ENCODE data around the gene RFX8. TPM values are rescaled to one million over a fixed set of nuclear protein-coding genes. Genes with fewer than 3 reads are reported as not detected.
"Not testable (repeated sequence)": the region's sequence is repeated elsewhere in the genome, so short reads cannot be mapped to it uniquely, and the experiment has no call there.

The RFX8 gene
- total RNA-seq (2014; rRNA removed; shearing (Covaris generic)), result 0.69 and 4.6 TPM in 2 replicates

DNA sequence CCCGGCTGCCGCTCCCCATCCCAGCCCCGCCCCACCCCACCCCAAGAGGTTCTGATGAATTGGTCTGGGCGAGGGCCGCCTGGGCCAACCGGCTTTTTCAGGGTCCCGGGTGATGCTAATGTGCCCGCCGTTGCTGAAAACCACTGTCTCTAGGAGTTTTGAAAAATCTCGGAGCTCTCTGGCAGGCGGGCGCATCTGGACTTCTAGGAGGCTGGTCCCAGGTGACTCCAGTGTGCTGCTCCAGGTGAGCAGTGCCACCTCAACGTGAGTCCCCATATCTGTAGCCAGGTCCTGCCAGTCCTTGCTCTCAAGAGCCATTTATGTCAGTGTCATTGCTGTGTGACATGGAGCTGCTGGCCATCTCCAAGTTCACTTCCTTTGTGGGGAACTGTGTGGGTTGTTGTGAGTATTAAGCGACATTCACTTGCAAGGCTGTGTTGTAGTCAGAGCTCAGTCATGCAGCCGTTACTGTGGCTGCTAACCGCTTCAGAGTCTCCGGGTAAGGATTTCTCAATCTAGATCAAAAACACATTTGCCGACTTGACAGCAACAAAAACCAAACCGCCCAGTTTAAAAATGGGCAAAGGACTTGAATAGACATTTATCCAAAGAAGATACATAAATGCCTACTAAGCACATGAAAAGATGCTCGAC lies at the start of gene RFX8:
TSS of gene RFX8 (minus strand) at position 382 of the 654 bp plus-strand sequence. CDS start 8,264 bp downstream, outside the sequence.
- DNase-seq (ENCODE audit: low read depth), result peak; percentile 87

DNA sequence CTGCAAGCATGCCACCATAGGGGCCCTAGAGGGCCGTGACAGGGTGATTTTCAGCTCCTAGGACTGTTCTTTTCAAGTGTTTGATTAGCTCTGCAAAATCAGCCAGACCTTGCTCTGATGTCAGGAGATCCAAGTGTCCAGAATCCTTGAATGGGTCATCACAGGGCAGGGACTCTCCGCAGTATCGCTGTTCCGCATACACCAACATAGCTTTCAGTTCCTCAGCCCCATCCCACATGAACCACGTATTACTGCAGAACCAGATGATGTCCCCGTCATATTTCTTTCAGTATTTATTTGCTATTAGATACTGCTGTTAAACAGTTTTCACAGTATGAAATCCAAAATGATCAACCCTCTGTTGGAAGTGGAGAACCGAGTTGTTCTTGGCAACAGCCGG lies 46.6 kb upstream of the RFX8 start:
- DNase-seq (ENCODE audit: low read depth), result no peak

DNA sequence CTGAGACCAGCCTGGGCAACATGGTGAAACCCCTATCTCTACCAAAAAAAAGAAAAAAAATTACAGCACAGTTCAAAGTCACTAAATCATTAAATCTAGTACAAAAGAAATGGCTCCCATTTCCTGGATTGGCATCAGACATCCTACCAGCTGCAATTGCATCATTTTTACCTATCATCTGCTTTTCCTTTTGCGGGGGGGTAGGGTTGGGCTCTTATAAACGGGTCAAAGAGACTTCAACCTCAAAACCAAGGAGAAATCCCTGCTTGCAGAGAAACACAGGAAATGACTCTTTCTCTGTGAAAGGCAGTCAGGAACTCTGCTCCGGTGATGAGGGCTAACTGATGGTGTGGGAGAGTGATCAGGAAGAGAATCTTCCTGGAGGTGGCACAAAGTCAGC lies 45.3 kb upstream of the RFX8 start:
- peak; percentile 75 for DNase-seq (ENCODE audit: low read depth)

- DNase-seq (ENCODE audit: low read depth), result peak; percentile 66
These were observed 43.9 kb upstream of the RFX8 start for GRCh38 chr2:101518578-101519492.

- peak; percentile 30 for DNase-seq (ENCODE audit: low read depth)
These were observed 42.9 kb upstream of the RFX8 start for GRCh38 chr2:101517758-101518271.

- DNase-seq (ENCODE audit: low read depth), result peak; percentile 94
These were observed 42.1 kb upstream of the RFX8 start for GRCh38 chr2:101516823-101517690.

DNA sequence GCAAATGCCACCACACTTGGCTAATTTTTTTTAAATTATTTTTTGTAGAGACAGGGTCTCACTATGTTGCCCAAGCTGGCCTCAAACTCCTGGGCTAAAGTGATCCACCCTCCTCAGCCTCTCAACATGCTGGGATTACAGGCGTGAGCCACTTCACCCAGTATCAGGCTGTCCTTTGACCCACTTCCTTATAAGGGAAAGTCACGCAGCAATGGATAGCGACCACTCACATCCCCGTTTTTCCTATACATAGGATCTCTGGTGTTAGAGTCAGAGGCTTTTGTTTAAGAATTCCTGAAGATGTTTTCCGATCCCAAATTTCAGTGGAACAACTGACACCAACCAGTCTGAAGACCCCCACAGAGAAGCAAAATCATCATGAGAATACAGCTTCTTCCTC lies 41.4 kb upstream of the RFX8 start:
- no peak for DNase-seq (ENCODE audit: low read depth)

DNA sequence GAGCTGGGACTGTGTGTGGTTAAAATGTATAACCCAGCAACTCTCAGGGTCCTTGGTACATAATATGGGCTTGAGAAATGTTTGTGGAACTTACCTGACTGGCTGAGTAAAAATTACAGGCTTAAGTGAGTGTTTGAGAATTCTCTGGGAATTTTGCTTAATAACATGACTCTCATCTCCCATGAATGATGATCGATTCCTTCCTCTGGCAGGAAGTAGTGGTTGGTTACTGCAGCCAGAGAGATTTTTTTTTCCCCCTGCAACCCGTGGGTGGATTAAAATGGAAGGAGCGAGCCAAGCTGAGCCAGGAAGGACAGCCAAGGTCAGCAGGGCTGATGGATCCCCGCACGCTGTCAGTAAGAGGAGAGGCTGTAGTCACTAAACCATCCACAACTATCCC lies 40.6 kb upstream of the RFX8 start:
- peak; percentile 58 for DNase-seq (ENCODE audit: low read depth)

DNA sequence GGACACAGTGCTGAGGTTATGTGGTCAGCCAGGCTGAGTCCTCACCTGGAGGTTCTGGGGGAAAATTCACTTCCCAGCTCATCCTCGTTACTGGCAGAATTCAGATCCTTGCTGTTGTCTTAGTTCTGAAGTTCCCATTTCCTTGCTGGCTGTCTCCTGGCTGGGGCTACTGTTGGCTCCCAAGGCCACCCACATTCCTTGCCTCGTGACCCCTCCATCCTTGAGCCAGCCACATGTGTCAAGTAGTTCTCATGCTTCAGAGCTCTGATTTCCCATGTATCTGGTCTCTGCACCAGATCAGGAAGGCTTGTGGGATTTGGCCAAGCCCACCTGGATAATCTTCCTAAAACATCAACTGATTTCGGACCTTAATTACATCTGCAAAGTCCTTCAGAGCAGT lies 38.1 kb upstream of the RFX8 start:
- DNase-seq (ENCODE audit: low read depth), result no peak

- no peak for DNase-seq (ENCODE audit: low read depth)
These were observed 36.5 kb upstream of the RFX8 start for GRCh38 chr2:101511381-101511780.

DNA sequence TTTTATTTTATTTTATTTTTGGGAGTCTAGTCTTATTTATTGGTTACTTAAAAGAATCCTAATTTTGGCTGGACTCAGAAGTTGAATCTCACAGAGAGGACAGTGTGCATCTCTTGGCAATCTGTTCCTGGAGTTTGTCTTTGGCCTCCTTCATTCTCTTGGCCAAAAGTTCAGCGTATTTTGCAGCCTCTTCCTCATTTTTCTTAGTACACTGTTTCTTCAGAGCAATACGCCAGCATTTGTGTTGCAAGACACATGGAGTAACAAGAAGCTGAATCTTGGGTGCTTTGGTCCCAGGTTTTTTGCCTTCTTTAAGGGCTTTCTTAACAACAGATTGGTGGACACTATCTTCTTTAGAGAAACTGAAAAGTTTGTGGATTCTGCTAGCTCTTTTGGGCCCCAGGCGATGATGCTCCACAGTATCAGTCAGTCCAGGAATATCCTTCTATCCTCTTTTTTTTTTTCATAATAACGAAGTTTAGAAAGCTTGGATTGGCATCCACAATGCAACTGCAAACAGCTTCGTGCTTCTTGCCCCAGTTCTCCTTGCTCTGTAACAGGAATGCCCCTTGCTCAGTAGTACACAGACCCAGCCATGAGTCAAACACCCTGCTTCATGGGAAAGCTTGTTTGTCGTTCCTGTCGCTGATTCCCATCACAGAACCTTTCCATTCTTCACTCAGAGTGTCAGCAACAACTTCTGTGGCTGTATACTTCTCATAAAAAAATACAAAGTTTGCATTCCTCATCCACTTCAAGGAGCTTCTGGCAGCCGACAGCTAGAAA lies 34.8 kb upstream of the RFX8 start:
- no peak for DNase-seq (ENCODE audit: low read depth)

GRCh38 chr2:101508636-101509035 lies 33.7 kb upstream of the RFX8 start:
- no peak for DNase-seq (ENCODE audit: low read depth)

GRCh38 chr2:101505276-101505675 lies 30.4 kb upstream of the RFX8 start:
- DNase-seq (ENCODE audit: low read depth), result not testable (repeated sequence)

GRCh38 chr2:101504744-101505143 lies 29.8 kb upstream of the RFX8 start:
- DNase-seq (ENCODE audit: low read depth), result not testable (repeated sequence)

- no peak for DNase-seq (ENCODE audit: low read depth)
These were observed 27.2 kb upstream of the RFX8 start for GRCh38 chr2:101502095-101502494.

- DNase-seq (ENCODE audit: low read depth), result peak; percentile 68
These were observed 26.5 kb upstream of the RFX8 start for GRCh38 chr2:101501443-101501842.

GRCh38 chr2:101500860-101501259 lies 25.9 kb upstream of the RFX8 start:
- DNase-seq (ENCODE audit: low read depth), result no peak

DNA sequence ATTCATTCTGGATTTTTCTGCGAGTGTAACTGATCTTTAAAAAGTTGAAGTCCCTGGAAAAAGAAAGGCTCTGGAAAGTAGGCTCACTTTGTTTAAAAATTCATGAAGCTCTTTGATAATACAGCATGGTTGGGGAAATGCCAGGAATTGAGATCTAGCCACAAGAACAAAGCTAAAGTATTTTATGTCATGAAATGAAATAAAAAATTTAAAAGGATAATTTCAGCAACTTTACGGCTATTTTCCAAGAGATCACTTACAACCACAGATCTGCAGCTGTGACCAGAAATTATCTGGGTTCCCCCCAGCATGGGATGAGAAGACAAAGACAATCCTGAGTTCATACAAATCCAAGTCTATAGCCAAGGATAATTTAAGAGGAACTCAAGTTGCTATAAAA lies 25.3 kb upstream of the RFX8 start:
- no peak for DNase-seq (ENCODE audit: low read depth)

DNA sequence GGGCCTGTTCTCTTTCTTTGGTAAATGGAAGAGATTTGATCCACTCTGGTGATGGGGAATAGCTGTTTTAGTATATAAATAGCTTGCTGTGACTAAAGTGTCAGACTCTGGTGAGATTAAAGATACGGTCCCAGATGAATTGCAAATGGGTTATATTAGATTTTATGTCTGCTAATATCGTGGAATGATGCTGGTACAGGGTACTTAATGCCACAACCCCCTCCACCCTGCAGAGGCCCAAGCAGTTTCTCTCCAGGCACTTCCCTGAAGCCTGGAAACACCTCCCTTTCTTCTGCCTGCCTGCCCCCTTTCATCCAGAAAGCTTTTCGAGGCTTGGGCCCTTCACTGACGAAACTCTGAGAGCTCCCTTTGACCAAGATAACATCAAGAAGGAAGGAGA lies 21.4 kb upstream of the RFX8 start:
- no peak for DNase-seq (ENCODE audit: low read depth)

DNA sequence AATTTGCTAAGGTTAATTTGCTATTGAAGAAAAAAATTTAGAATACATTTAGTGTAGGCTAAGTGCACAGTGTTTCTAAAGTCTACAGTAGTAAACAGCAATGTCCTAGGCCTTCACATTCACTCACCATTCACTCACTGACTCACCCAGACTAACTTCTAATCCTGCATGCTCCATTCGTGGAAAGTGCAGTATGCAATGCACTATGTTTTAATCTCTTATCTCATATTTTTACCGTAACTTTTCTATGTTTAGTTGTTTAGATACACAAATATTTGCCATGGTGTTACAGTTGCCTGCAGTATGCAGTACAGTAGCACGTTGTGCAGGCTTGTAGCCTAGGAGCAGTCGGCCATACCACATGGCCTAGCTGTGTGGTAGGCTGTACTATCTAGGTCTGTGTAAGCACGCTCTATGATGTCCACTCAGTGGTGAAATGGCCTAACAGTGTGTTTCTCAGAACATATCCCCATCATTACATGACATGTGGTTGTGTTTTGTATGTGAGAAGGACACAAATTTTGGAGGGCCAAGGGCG lies 18.1 kb upstream of the RFX8 start:
- no peak for DNase-seq (ENCODE audit: low read depth)

DNA sequence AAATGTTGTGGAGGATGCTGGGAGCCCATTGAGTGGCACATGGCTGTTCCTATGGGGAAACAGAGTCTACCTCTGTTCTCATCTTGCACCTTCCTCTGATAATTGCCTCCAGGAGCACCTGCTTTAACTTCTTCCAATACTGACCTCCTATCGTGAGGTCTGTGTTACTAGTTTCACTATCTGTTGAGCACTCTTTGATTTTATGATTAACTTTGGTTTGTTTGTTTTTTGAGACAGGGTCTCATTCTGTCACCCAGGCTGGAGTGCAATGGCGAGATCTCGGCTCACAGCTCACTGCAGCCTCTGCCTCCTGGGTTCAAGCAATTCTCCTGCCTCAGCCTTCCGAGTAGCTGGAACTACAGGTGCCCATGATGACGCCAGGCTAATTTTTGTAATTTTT lies 12.1 kb upstream of the RFX8 start:
- DNase-seq (ENCODE audit: low read depth), result no peak

Measured in Daoy (cell line).